Common myeloid progenitor, CD34-positive (primary cell): ENCODE results near the gene ADH5.
"Not testable (repeated sequence)": the region's sequence is repeated elsewhere in the genome, so short reads cannot be mapped to it uniquely, and the experiment has no call there.

Source experiments
- CTCF ChIA-PET: fragments of 350-600 bp; sonication (Branson Sonifier 250); formaldehyde crosslinking; loops from one replicate; lab custom pipeline; 2021; ENCODE audit warnings: antibody characterized with exemption; lab: Charles Lee
- POLR2A ChIA-PET: fragments of 350-600 bp; sonication (Branson Sonifier 250); formaldehyde crosslinking; loops from one replicate; lab custom pipeline; 2021; ENCODE audit warnings: antibody characterized with exemption; lab: Charles Lee
- DNase-seq, 3 donors: peaks; one replicate each; pipeline versions ENCODE4 v3.0.0 to v3.0.0-alpha.2; 2013
- H3K27ac ChIP-seq, 2 experiments: 1 replicate in 1 of 2; 2 replicates in 1 of 2; pipeline ENCODE4 v1.7.0; 2013; ENCODE audit warnings: inconsistent platforms in 2 of 2, low read length in 2 of 2, mild to moderate bottlenecking in 2 of 2, low read depth in 1 of 2, moderate library complexity in 1 of 2; ENCODE audit not compliant: severe bottlenecking in 2 of 2, insufficient read depth in 1 of 2, poor library complexity in 1 of 2
- H3K27me3 ChIP-seq, 5 experiments: replicated peaks in 2 of 5; 1 replicate in 3 of 5; 2 replicates in 2 of 5; pipeline versions ENCODE4 v1.6.1 to v1.7.0; 2013; ENCODE audit warnings: low read length in 4 of 5, mild to moderate bottlenecking in 2 of 5, moderate library complexity in 2 of 5, inconsistent platforms in 1 of 5; ENCODE audit not compliant: insufficient read depth in 5 of 5, control insufficient read depth in 4 of 5
- H3K36me3 ChIP-seq, 4 experiments: 1 replicate in 2 of 4; 2 replicates in 2 of 4; pipeline versions ENCODE4 v1.6.1 to v1.7.0; 2013; ENCODE audit warnings: low read length in 3 of 4, control low read depth in 1 of 4, mild to moderate bottlenecking in 1 of 4; ENCODE audit not compliant: control insufficient read depth in 4 of 4, insufficient read depth in 4 of 4
- H3K4me1 ChIP-seq, 4 experiments: 1 replicate in 3 of 4; 2 replicates in 1 of 4; pipeline versions ENCODE4 v1.6.1 to v1.7.1; 2013; ENCODE audit warnings: low read length in 3 of 4, mild to moderate bottlenecking in 3 of 4, control low read depth in 1 of 4, inconsistent platforms in 1 of 4, moderate library complexity in 1 of 4; ENCODE audit not compliant: control insufficient read depth in 4 of 4, insufficient read depth in 4 of 4; ENCODE audit errors: control extremely low read depth in 1 of 4
- H3K4me3 ChIP-seq, 7 experiments: 1 replicate in 4 of 7; 2 replicates in 3 of 7; pipeline versions ENCODE4 v1.5.1 to v1.7.0; 2013; ENCODE audit warnings: mild to moderate bottlenecking in 7 of 7, low read length in 6 of 7, moderate library complexity in 6 of 7, inconsistent platforms in 2 of 7, low read depth in 2 of 7, control low read depth in 1 of 7; ENCODE audit not compliant: insufficient read depth in 4 of 7, control insufficient read depth in 1 of 7; ENCODE audit errors: extremely low read depth in 1 of 7
- H3K9me3 ChIP-seq, 5 experiments: 1 replicate in 4 of 5; 2 replicates in 1 of 5; pipeline versions ENCODE4 v1.6.1 to v1.7.1; 2013; ENCODE audit warnings: low read length in 4 of 5, mild to moderate bottlenecking in 2 of 5, inconsistent platforms in 1 of 5, low read depth in 1 of 5, moderate library complexity in 1 of 5; ENCODE audit not compliant: control insufficient read depth in 4 of 5, insufficient read depth in 2 of 5; ENCODE audit errors: control extremely low read depth in 1 of 5
- WGBS: methylation state at CpG from one replicate; pipeline ENCODE4 v1.1.5; 2013; ENCODE audit not compliant: insufficient coverage; 5-methylcytosine and 5-hydroxymethylcytosine counted together

ADH5 gene

GRCh38 chr4:99077177-99077576, 11.4 kb downstream of the ADH5 start:
- no peak for DNase-seq
- H3K9me3 ChIP-seq, result no peaks in the 10 kb centered on the region
- H3K27me3 ChIP-seq, result no peaks in the 10 kb centered on the region
- H3K27ac ChIP-seq, result no peak overlapping the region
- ChIA-PET CTCF (interaction anchor here (1.0 to 1.4 kb wide), 2 partner anchors 11 to 18 kb away, joined by 3 to 4 read pairs; partner anchors contain the start of gene ADH5), POLR2A (no interaction called here)
- H3K36me3 ChIP-seq, result peaks cover 23 to 85% (median 47%) of the 10 kb centered on the region in 4 experiments
- H3K4me1 ChIP-seq, result no peaks in the 10 kb centered on the region
- WGBS, result 100% methylated on average over 2 of the region's 4 CpGs
- no peak overlapping the region for H3K4me3 ChIP-seq

GRCh38 chr4:99076292-99076976, 12.2 kb downstream of the ADH5 start:
- H3K27ac ChIP-seq, result no peak overlapping the region
- no peak for DNase-seq
- POLR2A ChIA-PET, result no interaction called here
- H3K9me3 ChIP-seq, result no peaks in the 10 kb centered on the region
- CTCF ChIA-PET, result no interaction called here
- no peaks in the 10 kb centered on the region for H3K27me3 ChIP-seq
- peaks cover 27 to 85% (median 45%) of the 10 kb centered on the region in 4 experiments for H3K36me3 ChIP-seq
- 100% methylated on average over 1 of the region's 5 CpGs for WGBS
- no peaks in the 10 kb centered on the region for H3K4me1 ChIP-seq
- H3K4me3 ChIP-seq, result no peak overlapping the region

GRCh38 chr4:99074816-99075215, 13.8 kb downstream of the ADH5 start:
- no peak for DNase-seq
- CTCF ChIA-PET, result interaction anchor here (1.0 to 1.1 kb wide), 2 partner anchors 14 to 18 kb away, joined by 3 to 4 read pairs; no protein-coding TSS in a partner anchor
- Histone ChIP-seq H3K27me3 (no peaks in the 10 kb centered on the region), H3K4me3 (no peak overlapping the region), H3K36me3 (peaks cover 21 to 77% (median 41%) of the 10 kb centered on the region in 4 experiments), H3K4me1 (no peaks in the 10 kb centered on the region), H3K9me3 (no peaks in the 10 kb centered on the region), H3K27ac (no peak overlapping the region)
- POLR2A ChIA-PET, result no interaction called here
- 97% methylated on average over 7 of the region's 7 CpGs for whole genome bisulfite sequencing

GRCh38 chr4:99071159-99071558, 17.4 kb downstream of the ADH5 start:
- Histone ChIP-seq H3K27me3 (no peaks in the 10 kb centered on the region), H3K9me3 (no peaks in the 10 kb centered on the region), H3K4me1 (no peaks in the 10 kb centered on the region), H3K4me3 (no peak overlapping the region), H3K27ac (no peak overlapping the region), H3K36me3 (peaks cover 12 to 52% (median 30%) of the 10 kb centered on the region in 4 experiments)
- ChIA-PET CTCF (interaction anchor here (1.5 to 3.8 kb wide), 2 partner anchors 13 to 75 kb away, joined by 3 to 18 read pairs; partner anchors contain the start of gene METAP1), POLR2A (no interaction called here)
- no peak for DNase-seq
- WGBS, result no CpG with 5 or more reads among the region's 5 CpGs

- Histone ChIP-seq H3K9me3 (no peaks in the 10 kb centered on the region), H3K36me3 (peaks cover 2 to 30% (median 18%) of the 10 kb centered on the region in 4 experiments), H3K27me3 (no peaks in the 10 kb centered on the region), H3K4me3 (no peak overlapping the region), H3K27ac (no peak overlapping the region), H3K4me1 (no peaks in the 10 kb centered on the region)
- 80% methylated on average over 1 of the region's 1 CpG for WGBS
- ChIA-PET POLR2A (no interaction called here), CTCF (interaction anchor here (1.0 to 3.8 kb wide), 3 partner anchors 10 to 73 kb away, joined by 3 to 18 read pairs (median 3); no protein-coding TSS in a partner anchor)
- DNase-seq, result no peak
Observed at GRCh38 chr4:99067617-99068016, 21.0 kb downstream of the ADH5 start.

GRCh38 chr4:99065521-99065920, 23.1 kb downstream of the ADH5 start:
- peaks cover 0 to 39% (median 17%) of the 10 kb centered on the region in 4 experiments for H3K36me3 ChIP-seq
- CTCF ChIA-PET, result interaction anchor here (0.5 to 2.1 kb wide), 2 partner anchors 10 to 14 kb away, joined by 3 to 6 read pairs; no protein-coding TSS in a partner anchor
- POLR2A ChIA-PET, H3K4me3 ChIP-seq, DNase-seq, H3K9me3 ChIP-seq, H3K27ac ChIP-seq, H3K4me1 ChIP-seq, H3K27me3 ChIP-seq: not testable (repeated sequence)
- WGBS, result no CpG with 5 or more reads among the region's 2 CpGs

GRCh38 chr4:99062120-99062519, 26.5 kb downstream of the ADH5 start:
- DNase-seq, result no peak
- no peaks in the 10 kb centered on the region for H3K4me1 ChIP-seq
- H3K27me3 ChIP-seq, result no peaks in the 10 kb centered on the region
- ChIA-PET POLR2A (no interaction called here), CTCF (no interaction called here)
- H3K4me3 ChIP-seq, result no peak overlapping the region
- peaks cover 4 to 55% (median 26%) of the 10 kb centered on the region in 4 experiments for H3K36me3 ChIP-seq
- H3K9me3 ChIP-seq, result no peaks in the 10 kb centered on the region
- H3K27ac ChIP-seq, result no peak overlapping the region
- WGBS, result 100% methylated on average over 1 of the region's 4 CpGs
